GM19324 (cell line): ENCODE results near the gene ZNF554.

Source experiments
- ATAC-seq: cut with Tn5 transposase; IDR thresholded peaks from one replicate; pipeline ENCODE4 v1.9.1; 2021; ENCODE audit warnings: mild to moderate bottlenecking, moderate library complexity; ENCODE audit not compliant: unreplicated experiment, low FRiP score

Gene ZNF554

GRCh38 chr19:2823646-2824045 lies 4.0 kb downstream of the ZNF554 start:
- ATAC-seq = no peak

- no peak for ATAC-seq
Observed at GRCh38 chr19:2824129-2824528, 4.5 kb downstream of the ZNF554 start.

GRCh38 chr19:2827022-2827421 lies 7.4 kb downstream of the ZNF554 start:
- ATAC-seq = no peak

GRCh38 chr19:2827840-2828489 lies 8.3 kb downstream of the ZNF554 start:
- no peak for ATAC-seq

- ATAC-seq = no peak
Observed at GRCh38 chr19:2834294-2834871, 14.7 kb downstream of the ZNF554 start.

- no peak for ATAC-seq
Observed at GRCh38 chr19:2837430-2837829, 17.8 kb downstream of the ZNF554 start.

GRCh38 chr19:2840794-2841791 lies 21.4 kb downstream of the ZNF554 start, which contains the start of gene ZNF555:
Gene ZNF555, plus strand, starts transcription at chr19:2841475. Its CDS starts 98 bp downstream, at chr19:2841573.
- peak; percentile 88 for ATAC-seq

GRCh38 chr19:2841855-2842574 lies 22.3 kb downstream of the ZNF554 start:
- peak; percentile 20 for ATAC-seq

- no peak for ATAC-seq
Observed at GRCh38 chr19:2845107-2845506, 25.4 kb downstream of the ZNF554 start.

- no peak for ATAC-seq
Observed at GRCh38 chr19:2846180-2846894, 26.7 kb downstream of the ZNF554 start.

- ATAC-seq = no peak
Observed at GRCh38 chr19:2847507-2847906, 27.8 kb downstream of the ZNF554 start.

- no peak for ATAC-seq
Observed at GRCh38 chr19:2848616-2849015, 28.9 kb downstream of the ZNF554 start.

GRCh38 chr19:2850256-2850925 lies 30.7 kb downstream of the ZNF554 start:
- no peak for ATAC-seq

- no peak for ATAC-seq
Observed at GRCh38 chr19:2852598-2852997, 32.9 kb downstream of the ZNF554 start.

GRCh38 chr19:2853015-2853606 lies 33.4 kb downstream of the ZNF554 start:
- ATAC-seq = no peak

- no peak for ATAC-seq
Observed at GRCh38 chr19:2854849-2855248, 35.2 kb downstream of the ZNF554 start.

GRCh38 chr19:2856457-2857050 lies 36.9 kb downstream of the ZNF554 start:
- ATAC-seq = no peak

GRCh38 chr19:2858864-2859263 lies 39.2 kb downstream of the ZNF554 start:
- ATAC-seq = no peak

GRCh38 chr19:2863816-2864215 lies 44.1 kb downstream of the ZNF554 start:
- ATAC-seq = no peak
